WTC11 (cell line): Measurements from ENCODE around the gene EDC3. TPM values are rescaled to one million over a fixed set of nuclear protein-coding genes. Genes with fewer than 3 reads are reported as not detected.

ENCODE experiments used
- ATAC-seq: fragments of 200-7000 bp; cut with Tn5 transposase; 2 replicates; pipeline ENCODE4 v1.10.0; 2021; ENCODE audit warnings: mild to moderate bottlenecking, moderate library complexity
- CTCF ChIA-PET: fragments of 300-600 bp; sonication (Branson Sonifier 250); formaldehyde crosslinking; loops from one replicate; lab custom pipeline; 2021; ENCODE audit warnings: antibody characterized with exemption; lab: Charles Lee
- POLR2A ChIA-PET: fragments of 350-600 bp; sonication (Branson Sonifier 250); formaldehyde crosslinking; loops from one replicate; lab custom pipeline; 2021; ENCODE audit warnings: antibody characterized with exemption; lab: Charles Lee
- DNase-seq: peaks from one replicate; pipeline ENCODE4 v3.0.0; 2021; ENCODE audit warnings: low spot score
- H3K27ac Mint-ChIP-seq: 2 replicates; pipeline ENCODE4 v1.8.0; 2021; ENCODE audit warnings: mixed read lengths
- H3K27me3 Mint-ChIP-seq: 2 replicates; pipeline ENCODE4 v1.8.0; 2021; ENCODE audit warnings: low read depth, mild to moderate bottlenecking, moderate library complexity, mixed read lengths
- H3K36me3 Mint-ChIP-seq: 2 replicates; pipeline ENCODE4 v1.8.0; 2021; ENCODE audit warnings: mixed read lengths
- H3K4me1 Mint-ChIP-seq: 2 replicates; pipeline ENCODE4 v1.8.0; 2022; ENCODE audit warnings: mixed read lengths
- H3K4me3 Mint-ChIP-seq: 2 replicates; pipeline ENCODE4 v1.8.0; 2021; ENCODE audit warnings: mild to moderate bottlenecking, moderate library complexity, mixed read lengths
- H3K9me3 Mint-ChIP-seq: 2 replicates; pipeline ENCODE4 v1.8.0; 2021; ENCODE audit warnings: mixed read lengths
- AFF4 ChIP-seq: sonication (generic); formaldehyde crosslinking; IDR thresholded peaks from 2 replicates; pipeline ENCODE4 v1.8.1; 2023; ENCODE audit warnings: mild to moderate bottlenecking, missing genetic modification reagents, borderline replicate concordance
- ATF1 ChIP-seq: sonication (generic); formaldehyde crosslinking; IDR thresholded peaks from 2 replicates; pipeline ENCODE4 v1.8.1; 2023; ENCODE audit warnings: mild to moderate bottlenecking, moderate library complexity, missing genetic modification reagents
- ATF3 ChIP-seq: sonication (generic); formaldehyde crosslinking; conservative IDR thresholded peaks from 2 replicates; pipeline ENCODE4 v1.8.1; 2022; ENCODE audit warnings: mild to moderate bottlenecking, missing genetic modification reagents
- ATF6 ChIP-seq: sonication (generic); formaldehyde crosslinking; IDR thresholded peaks from 2 replicates; pipeline ENCODE4 v1.8.1; 2023; ENCODE audit warnings: mild to moderate bottlenecking, missing genetic modification reagents
- ELF4 ChIP-seq: sonication (generic); formaldehyde crosslinking; IDR thresholded peaks from 2 replicates; pipeline ENCODE4 v1.8.1; 2022; ENCODE audit warnings: low read depth, mild to moderate bottlenecking, moderate library complexity, missing genetic modification reagents
- ERG ChIP-seq: fragments of 250-450 bp; sonication (Bioruptor Pico); IDR thresholded peaks from 2 replicates; pipeline ENCODE4 v1.8.0; 2021; ENCODE audit warnings: mild to moderate bottlenecking
- FOXK1 ChIP-seq: sonication (generic); formaldehyde crosslinking; IDR thresholded peaks from 2 replicates; pipeline ENCODE4 v1.8.0; 2022; ENCODE audit warnings: mild to moderate bottlenecking, moderate library complexity, missing genetic modification reagents
- FOXP1 ChIP-seq: sonication (generic); formaldehyde crosslinking; IDR thresholded peaks from 2 replicates; pipeline ENCODE4 v1.8.0; 2022; ENCODE audit warnings: missing genetic modification reagents, mild to moderate bottlenecking, moderate library complexity, borderline replicate concordance
- GRHL2 ChIP-seq: fragments of 250-450 bp; sonication (Bioruptor Pico); IDR thresholded peaks from 2 replicates; pipeline ENCODE4 v1.8.0; 2022; ENCODE audit warnings: mild to moderate bottlenecking, moderate library complexity; ENCODE audit not compliant: insufficient replicate concordance, severe bottlenecking
- HMGA2 ChIP-seq: fragments of 250-450 bp; sonication (Bioruptor Pico); IDR thresholded peaks from 2 replicates; pipeline ENCODE4 v1.4.0; 2021; ENCODE audit warnings: mild to moderate bottlenecking, moderate library complexity
- JAZF1 ChIP-seq: fragments of 250-450 bp; sonication (Bioruptor Pico); IDR thresholded peaks from 2 replicates; pipeline ENCODE4 v1.9.0; 2021; ENCODE audit warnings: moderate library complexity, mild to moderate bottlenecking, inconsistent platforms
- MLX ChIP-seq: sonication (generic); formaldehyde crosslinking; IDR thresholded peaks from 2 replicates; pipeline ENCODE4 v1.8.1; 2023; ENCODE audit warnings: mild to moderate bottlenecking, missing genetic modification reagents, moderate library complexity
- NFYB ChIP-seq: sonication (generic); formaldehyde crosslinking; conservative IDR thresholded peaks from 2 replicates; pipeline ENCODE4 v1.8.0; 2022; ENCODE audit warnings: low read depth, missing genetic modification reagents
- NR1H2 ChIP-seq: sonication (generic); formaldehyde crosslinking; IDR thresholded peaks from 2 replicates; pipeline ENCODE4 v1.9.0; 2021; ENCODE audit warnings: mild to moderate bottlenecking, moderate library complexity, missing genetic modification reagents
- NR3C1 ChIP-seq: sonication (generic); formaldehyde crosslinking; conservative IDR thresholded peaks from 2 replicates; pipeline ENCODE4 v1.8.1; 2023; ENCODE audit warnings: low read depth, mild to moderate bottlenecking, missing genetic modification reagents
- OVOL2 ChIP-seq: fragments of 250-450 bp; sonication (Bioruptor Pico); IDR thresholded peaks from 2 replicates; pipeline ENCODE4 v1.9.0; 2021; ENCODE audit warnings: mild to moderate bottlenecking, borderline replicate concordance
- SMAD3 ChIP-seq: sonication (generic); formaldehyde crosslinking; IDR thresholded peaks from 2 replicates; pipeline ENCODE4 v1.8.0; 2022; ENCODE audit warnings: missing genetic modification reagents, mild to moderate bottlenecking, borderline replicate concordance
- SOX15 ChIP-seq: fragments of 250-450 bp; sonication (Bioruptor Pico); IDR thresholded peaks from 2 replicates; pipeline ENCODE4 v1.9.0; 2021; ENCODE audit warnings: mild to moderate bottlenecking
- TP53 ChIP-seq: sonication (generic); formaldehyde crosslinking; IDR thresholded peaks from 2 replicates; pipeline ENCODE4 v1.8.1; 2023; ENCODE audit warnings: mild to moderate bottlenecking, missing genetic modification reagents
- ZBTB21 ChIP-seq: sonication (generic); formaldehyde crosslinking; IDR thresholded peaks from 2 replicates; pipeline ENCODE4 v1.8.1; 2023; ENCODE audit warnings: mild to moderate bottlenecking, missing genetic modification reagents, borderline replicate concordance
- ZNF317 ChIP-seq: sonication (generic); formaldehyde crosslinking; IDR thresholded peaks from 2 replicates; pipeline ENCODE4 v1.8.1; 2023; ENCODE audit warnings: low read depth, mild to moderate bottlenecking, moderate library complexity, missing genetic modification reagents, borderline replicate concordance
- ZNF416 ChIP-seq: fragments of 250-450 bp; sonication (Bioruptor Pico); IDR thresholded peaks from 2 replicates; pipeline ENCODE4 v1.9.0; 2021; ENCODE audit warnings: mild to moderate bottlenecking, inconsistent platforms
- ZNF425 ChIP-seq: fragments of 250-450 bp; sonication (Bioruptor Pico); conservative IDR thresholded peaks from 2 replicates; pipeline ENCODE4 v1.9.0; 2021; ENCODE audit warnings: mild to moderate bottlenecking
- ZSCAN18 ChIP-seq: fragments of 250-450 bp; sonication (Bioruptor Pico); IDR thresholded peaks from 2 replicates; pipeline ENCODE4 v2.1.2; 2022; ENCODE audit warnings: mild to moderate bottlenecking, moderate library complexity
- total RNA-seq: library from RNA; stranded (reverse); gene quantifications from 3 replicates; pipeline ENCODE4 v1.2.3, GENCODE V29; 2021

The EDC3 gene
- total RNA-seq, 1 experiment from 2014 or later, result 54.7 TPM

GRCh38 chr15:74683758-74684157, 12.1 kb downstream of the EDC3 start:
- POLR2A ChIA-PET, result no interaction called here
- CTCF ChIA-PET, result interaction anchor here (0.6 to 1.5 kb wide), 5 partner anchors 52 to 361 kb away, joined by 3 to 6 read pairs (median 4); no protein-coding TSS in a partner anchor
- ATAC-seq, result no peak
- no peaks in the 10 kb centered on the region for H3K27me3 Mint-ChIP-seq
- peaks cover 26% of the 10 kb centered on the region for H3K36me3 Mint-ChIP-seq
- no peak overlapping the region for H3K4me3 Mint-ChIP-seq
- no peaks in the 10 kb centered on the region for H3K4me1 Mint-ChIP-seq
- TF ChIP-seq NR3C1, result no peak
- TF ChIP-seq ATF6 (CRISPR knock-in tag), result no peak
- no peak for TF ChIP-seq JAZF1 (CRISPR knock-in tag)
- TF ChIP-seq FOXK1 (CRISPR knock-in tag), result no peak
- TF ChIP-seq ZBTB21 (CRISPR knock-in tag), result no peak
- no peak for TF ChIP-seq ATF3 (CRISPR knock-in tag)
- no peak for TF ChIP-seq ZNF416
- no peak for TF ChIP-seq ZNF317 (CRISPR knock-in tag)
- no peak for TF ChIP-seq ATF1 (CRISPR knock-in tag)
- TF ChIP-seq ELF4 (CRISPR knock-in tag), result no peak
- TF ChIP-seq FOXP1 (CRISPR knock-in tag), result no peak
- TF ChIP-seq NR1H2 (CRISPR knock-in tag), result no peak
- TF ChIP-seq SOX15 (CRISPR knock-in tag), result no peak
- no peak for TF ChIP-seq SMAD3
- TF ChIP-seq OVOL2, result no peak
- no peak for TF ChIP-seq ZNF425
- TF ChIP-seq GRHL2 (CRISPR knock-in tag), result no peak
- TF ChIP-seq, all 79 proteins: peak for 0
- no peak for DNase-seq
- H3K9me3 Mint-ChIP-seq, result peaks cover 11% of the 10 kb centered on the region
- H3K27ac Mint-ChIP-seq, result no peak overlapping the region

GRCh38 chr15:74682954-74683353, 12.9 kb downstream of the EDC3 start:
- POLR2A ChIA-PET, result no interaction called here
- no peak for ATAC-seq
- no peak overlapping the region for H3K4me3 Mint-ChIP-seq
- H3K36me3 Mint-ChIP-seq, result peaks cover 26% of the 10 kb centered on the region
- H3K4me1 Mint-ChIP-seq, result no peaks in the 10 kb centered on the region
- H3K27ac Mint-ChIP-seq, result no peak overlapping the region
- CTCF ChIA-PET, result no interaction called here
- DNase-seq, result no peak
- no peaks in the 10 kb centered on the region for H3K27me3 Mint-ChIP-seq
- peaks cover 11% of the 10 kb centered on the region for H3K9me3 Mint-ChIP-seq
- TF ChIP-seq ERG (CRISPR knock-in tag) (no peak), JAZF1 (CRISPR knock-in tag) (no peak), TP53 (no peak), ATF1 (CRISPR knock-in tag) (no peak), AFF4 (CRISPR knock-in tag) (no peak), ZSCAN18 (CRISPR knock-in tag) (no peak), HMGA2 (no peak), MLX (CRISPR knock-in tag) (no peak), NFYB (CRISPR knock-in tag) (no peak)
